HG02885 (cell line): ENCODE results near the gene PXDN.

Experiments
- ATAC-seq: cut with Tn5 transposase; IDR thresholded peaks from one replicate; pipeline ENCODE4 v1.9.1; 2021; ENCODE audit warnings: mild to moderate bottlenecking; ENCODE audit not compliant: unreplicated experiment, poor library complexity

PXDN gene

GRCh38 chr2:1755436-1756191 is 11.3 kb upstream of the PXDN start:
- ATAC-seq: no peak

GRCh38 chr2:1754461-1755170 is 10.3 kb upstream of the PXDN start:
- ATAC-seq: no peak

GRCh38 chr2:1754046-1754445 is 9.7 kb upstream of the PXDN start:
- ATAC-seq: no peak

- ATAC-seq: no peak
These were observed 8.4 kb upstream of the PXDN start for GRCh38 chr2:1752751-1753150.

- no peak for ATAC-seq
These were observed 7.7 kb upstream of the PXDN start for GRCh38 chr2:1751767-1752725.

GRCh38 chr2:1750933-1751766 is 6.8 kb upstream of the PXDN start:
- ATAC-seq: peak; percentile 75

GRCh38 chr2:1750270-1750932 is 6.1 kb upstream of the PXDN start:
- no peak for ATAC-seq

GRCh38 chr2:1749489-1750119 is 5.3 kb upstream of the PXDN start:
- ATAC-seq: no peak

- no peak for ATAC-seq
These were observed 4.6 kb upstream of the PXDN start for GRCh38 chr2:1748741-1749488.

GRCh38 chr2:1748176-1748740 is 3.9 kb upstream of the PXDN start:
- ATAC-seq: no peak

- ATAC-seq: no peak
These were observed 3.0 kb upstream of the PXDN start for GRCh38 chr2:1747065-1747941.

GRCh38 chr2:1746174-1747064 is 2.1 kb upstream of the PXDN start:
- no peak for ATAC-seq

GRCh38 chr2:1745171-1746023 is 1.1 kb upstream of the PXDN start:
- ATAC-seq: no peak

- no peak for ATAC-seq
These were observed 217 bp downstream of the PXDN start for GRCh38 chr2:1744151-1744445.

- ATAC-seq: no peak
These were observed 742 bp downstream of the PXDN start for GRCh38 chr2:1743396-1744150.
